Skeletal muscle satellite cell (primary cell): ENCODE results near the gene PTER.

Experiments
- H3K27me3 ChIP-seq: 2 replicates; pipeline ENCODE4 v1.7.0; 2013; ENCODE audit warnings: low read length; ENCODE audit not compliant: control insufficient read depth, insufficient read depth
- H3K36me3 ChIP-seq: 2 replicates; pipeline ENCODE4 v1.7.0; 2013; ENCODE audit warnings: mild to moderate bottlenecking, control low read depth, low read length; ENCODE audit not compliant: insufficient read depth
- H3K4me1 ChIP-seq: 2 replicates; pipeline ENCODE4 v1.7.0; 2013; ENCODE audit warnings: low read length; ENCODE audit not compliant: control insufficient read depth, insufficient read depth
- H3K4me2 ChIP-seq: 2 replicates; pipeline ENCODE4 v1.7.0; 2013; ENCODE audit warnings: mild to moderate bottlenecking, low read length
- H3K4me3 ChIP-seq: 2 replicates; pipeline ENCODE4 v1.7.0; 2013; ENCODE audit warnings: low read length
- H3K9ac ChIP-seq: 2 replicates; pipeline ENCODE4 v1.7.0; 2013; ENCODE audit warnings: mild to moderate bottlenecking, low read depth, low read length, moderate library complexity
- H3K9me3 ChIP-seq: replicated peaks from 2 replicates; pipeline ENCODE4 v1.7.0; 2013; ENCODE audit warnings: mild to moderate bottlenecking, control low read depth, low read length

Gene PTER

GRCh38 chr10:16477757-16478156 lies 40.9 kb downstream of the PTER start:
- Histone ChIP-seq H3K4me3 (no peak overlapping the region), H3K9ac (no peak overlapping the region), H3K36me3 (no peaks in the 10 kb centered on the region), H3K27me3 (no peaks in the 10 kb centered on the region), H3K9me3 (no peaks in the 10 kb centered on the region), H3K4me2 (no peak overlapping the region), H3K4me1 (no peaks in the 10 kb centered on the region)

GRCh38 chr10:16478801-16479200 lies 42.0 kb downstream of the PTER start:
- Histone ChIP-seq H3K4me1 (no peaks in the 10 kb centered on the region), H3K4me2 (no peak overlapping the region), H3K9me3 (no peaks in the 10 kb centered on the region), H3K36me3 (no peaks in the 10 kb centered on the region), H3K9ac (no peak overlapping the region), H3K27me3 (no peaks in the 10 kb centered on the region), H3K4me3 (no peak overlapping the region)

GRCh38 chr10:16481052-16481728 lies 44.4 kb downstream of the PTER start:
- Histone ChIP-seq H3K4me1 (no peaks in the 10 kb centered on the region), H3K9ac (no peak overlapping the region), H3K27me3 (no peaks in the 10 kb centered on the region), H3K4me3 (no peak overlapping the region), H3K4me2 (no peak overlapping the region), H3K36me3 (no peaks in the 10 kb centered on the region), H3K9me3 (no peaks in the 10 kb centered on the region)

- Histone ChIP-seq H3K27me3 (no peaks in the 10 kb centered on the region), H3K9ac (no peak overlapping the region), H3K9me3 (no peaks in the 10 kb centered on the region), H3K36me3 (no peaks in the 10 kb centered on the region), H3K4me1 (no peaks in the 10 kb centered on the region), H3K4me2 (no peak overlapping the region), H3K4me3 (no peak overlapping the region)
Measured at GRCh38 chr10:16483241-16483917, 46.6 kb downstream of the PTER start.

- H3K4me1 ChIP-seq = no peaks in the 10 kb centered on the region
- no peaks in the 10 kb centered on the region for H3K27me3 ChIP-seq
- no peak overlapping the region for H3K9ac ChIP-seq
- H3K36me3 ChIP-seq = no peaks in the 10 kb centered on the region
- no peaks in the 10 kb centered on the region for H3K9me3 ChIP-seq
- no peak overlapping the region for H3K4me2 ChIP-seq
- H3K4me3 ChIP-seq = no peak overlapping the region
Measured at GRCh38 chr10:16490511-16490910, 53.7 kb downstream of the PTER start.

- no peak overlapping the region for H3K4me3 ChIP-seq
- no peaks in the 10 kb centered on the region for H3K36me3 ChIP-seq
- no peaks in the 10 kb centered on the region for H3K27me3 ChIP-seq
- H3K4me1 ChIP-seq = no peaks in the 10 kb centered on the region
- H3K4me2 ChIP-seq = no peak overlapping the region
- H3K9me3 ChIP-seq = no peaks in the 10 kb centered on the region
- H3K9ac ChIP-seq = no peak overlapping the region
Measured at GRCh38 chr10:16491933-16492332, 55.1 kb downstream of the PTER start.

- Histone ChIP-seq H3K36me3 (no peaks in the 10 kb centered on the region), H3K9me3 (no peaks in the 10 kb centered on the region)
Measured at GRCh38 chr10:16493884-16494536, 57.2 kb downstream of the PTER start.

GRCh38 chr10:16497911-16498310 lies 61.1 kb downstream of the PTER start:
- H3K4me2 ChIP-seq = no peak overlapping the region
- no peak overlapping the region for H3K4me3 ChIP-seq
- H3K27me3 ChIP-seq = no peaks in the 10 kb centered on the region
- H3K36me3 ChIP-seq = no peaks in the 10 kb centered on the region
- H3K9me3 ChIP-seq = no peaks in the 10 kb centered on the region
- H3K4me1 ChIP-seq = no peaks in the 10 kb centered on the region
- H3K9ac ChIP-seq = no peak overlapping the region

More at GRCh38 chr10:16493884-16494536, 57.2 kb downstream of the PTER start:
- Histone ChIP-seq H3K27me3 (no peaks in the 10 kb centered on the region), H3K4me2 (no peak overlapping the region), H3K4me1 (no peaks in the 10 kb centered on the region), H3K9ac (no peak overlapping the region), H3K4me3 (no peak overlapping the region)

- Histone ChIP-seq H3K27me3 (no peaks in the 10 kb centered on the region), H3K4me2 (no peak overlapping the region), H3K9me3 (no peaks in the 10 kb centered on the region), H3K36me3 (no peaks in the 10 kb centered on the region), H3K4me3 (no peak overlapping the region), H3K9ac (no peak overlapping the region), H3K4me1 (peaks cover 11% of the 10 kb centered on the region)
Measured at GRCh38 chr10:16505161-16505560, 68.4 kb downstream of the PTER start.

- Histone ChIP-seq H3K9ac (no peak overlapping the region), H3K27me3 (no peaks in the 10 kb centered on the region), H3K4me1 (peaks cover 14% of the 10 kb centered on the region), H3K4me3 (no peak overlapping the region), H3K36me3 (no peaks in the 10 kb centered on the region), H3K4me2 (peak overlapping the region; percentile 31), H3K9me3 (no peaks in the 10 kb centered on the region)
Measured at GRCh38 chr10:16509996-16510395, 73.2 kb downstream of the PTER start.

GRCh38 chr10:16510843-16511242 lies 74.0 kb downstream of the PTER start:
- Histone ChIP-seq H3K4me1 (peaks cover 9% of the 10 kb centered on the region), H3K36me3 (no peaks in the 10 kb centered on the region), H3K9ac (no peak overlapping the region), H3K9me3 (no peaks in the 10 kb centered on the region), H3K4me2 (no peak overlapping the region), H3K27me3 (no peaks in the 10 kb centered on the region), H3K4me3 (no peak overlapping the region)
